SK-N-MC (cell line): ENCODE data around the gene MYO1F.
"Not testable (repeated sequence)": the region's sequence is repeated elsewhere in the genome, so short reads cannot be mapped to it uniquely, and the experiment has no call there.

Experiments used
- DNase-seq: peaks from one replicate; pipeline ENCODE4 v3.0.0-alpha.2; 2011; ENCODE audit warnings: low read depth, low spot score
- H3K27ac ChIP-seq: fragments of 200-600 bp; sonication (generic); 2 replicates; pipeline ENCODE4 v1.5.1; 2016; ENCODE audit warnings: mixed run types
- H3K36me3 ChIP-seq: fragments of 200-600 bp; sonication (generic); 2 replicates; pipeline ENCODE4 v1.6.1; 2017; ENCODE audit warnings: antibody characterized with exemption, low read length, mixed read lengths; ENCODE audit not compliant: insufficient read depth
- H3K4me3 ChIP-seq: fragments of 200-600 bp; sonication (generic); 2 replicates; pipeline ENCODE4 v1.5.1; 2016
- H3K9ac ChIP-seq: fragments of 200-600 bp; sonication (generic); 2 replicates; pipeline ENCODE4 v1.8.0; 2017; ENCODE audit warnings: mixed run types, mixed read lengths; ENCODE audit not compliant: insufficient read length
- H3K9me3 ChIP-seq: fragments of 200-600 bp; sonication (generic); 2 replicates; pipeline ENCODE4 v1.6.1; 2017; ENCODE audit warnings: low read depth, mild to moderate bottlenecking, antibody characterized with exemption, low read length, moderate library complexity, mixed read lengths
- EZH2 ChIP-seq: fragments of 200-600 bp; sonication (generic); IDR thresholded peaks from one replicate; pipeline ENCODE4 v1.6.1; 2017; ENCODE audit warnings: antibody characterized with exemption
- FOXP2 ChIP-seq: optimal IDR thresholded peaks from 2 replicates; pipeline ENCODE3; 2011; ENCODE audit warnings: mild to moderate bottlenecking, moderate library complexity; ENCODE audit not compliant: insufficient read depth; ENCODE audit errors: extremely low read length, control extremely low read depth
- POLR2AphosphoS5 ChIP-seq: IDR thresholded peaks from 2 replicates; pipeline ENCODE4 v1.6.1; 2012; ENCODE audit warnings: mild to moderate bottlenecking, low read depth, low read length, borderline replicate concordance

Gene MYO1F

GRCh38 chr19:8577247-8577646, at the start of gene MYO1F:
TSS of gene MYO1F (minus strand) at chr19:8577442. CDS start at chr19:8577309, 133 bp downstream.
- 0 out of 2 replicates have a peak within 1 kb of the TSS, but pooled peaks have one; percentile 5 for H3K27ac ChIP-seq

GRCh38 chr19:8626842-8627241, 49.6 kb upstream of the MYO1F start:
- Histone ChIP-seq H3K9ac (no peak overlapping the region), H3K4me3 (no peak overlapping the region), H3K27ac (no peak overlapping the region), H3K36me3 (no peaks in the 10 kb centered on the region), H3K9me3 (no peaks in the 10 kb centered on the region)
- TF ChIP-seq POLR2AphosphoS5, result no peak
- no peak for TF ChIP-seq EZH2
- no peak for TF ChIP-seq FOXP2
- DNase-seq, result no peak

More at GRCh38 chr19:8577247-8577646, at the start of gene MYO1F:
- TF ChIP-seq FOXP2, result no peak
- Histone ChIP-seq H3K9me3 (no peaks in the 10 kb centered on the region), H3K36me3 (no peaks in the 10 kb centered on the region), H3K9ac (no peak within 1 kb of the TSS), H3K4me3 (no peak within 1 kb of the TSS)
- no peak for DNase-seq

DNA sequence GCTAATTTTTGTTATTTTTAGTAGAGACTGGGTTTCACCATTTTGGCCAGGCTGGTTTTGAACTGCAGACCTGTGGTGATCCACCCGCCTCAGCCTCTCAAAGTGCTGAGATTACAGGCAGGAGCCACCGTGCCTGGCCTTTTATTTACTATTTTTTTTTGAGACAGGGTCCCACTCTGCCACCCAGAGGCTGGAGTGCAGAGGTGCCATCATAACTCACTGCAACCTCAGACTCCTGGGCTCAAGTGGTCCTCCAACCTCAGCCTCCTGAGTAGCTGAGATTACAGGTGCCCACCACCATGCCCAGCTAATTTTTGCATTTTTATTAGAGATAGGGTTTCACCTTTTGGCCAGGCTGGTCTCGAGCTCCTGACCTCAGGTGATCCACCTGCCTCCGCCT, 45.6 kb upstream of the MYO1F start:
- not testable (repeated sequence) for H3K4me3 ChIP-seq, H3K9me3 ChIP-seq, H3K9ac ChIP-seq, H3K36me3 ChIP-seq, H3K27ac ChIP-seq, DNase-seq

DNA sequence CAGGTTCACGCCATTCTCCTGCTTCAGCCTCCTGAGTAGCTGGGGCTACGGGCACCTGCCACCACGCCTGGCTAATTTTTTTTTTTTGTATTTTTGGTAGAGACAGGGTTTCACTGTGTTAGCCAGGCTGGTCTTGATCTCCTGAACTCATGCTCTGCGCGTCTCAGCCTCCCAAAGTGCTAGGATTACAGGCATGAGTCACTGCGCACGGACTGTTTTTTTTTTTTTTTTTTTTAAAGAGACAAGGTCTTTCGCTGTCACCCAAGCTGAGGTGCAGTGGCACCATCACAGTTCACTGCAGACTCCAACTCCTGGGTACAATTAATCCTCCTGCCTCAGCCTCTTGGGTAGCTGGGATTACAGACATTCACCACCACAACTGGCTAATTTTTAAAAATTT, 41.5 kb upstream of the MYO1F start:
- no peak for TF ChIP-seq POLR2AphosphoS5
- Histone ChIP-seq H3K9ac (no peak overlapping the region), H3K9me3 (no peaks in the 10 kb centered on the region), H3K36me3 (no peaks in the 10 kb centered on the region), H3K4me3 (no peak overlapping the region), H3K27ac (no peak overlapping the region)
- DNase-seq, result no peak

GRCh38 chr19:8617984-8618383, 40.7 kb upstream of the MYO1F start:
- TF ChIP-seq FOXP2 (no peak), POLR2AphosphoS5 (no peak), EZH2 (no peak)
- Histone ChIP-seq H3K36me3 (no peaks in the 10 kb centered on the region), H3K9ac (no peak overlapping the region), H3K27ac (no peak overlapping the region), H3K9me3 (no peaks in the 10 kb centered on the region), H3K4me3 (no peak overlapping the region)
- no peak for DNase-seq

DNA sequence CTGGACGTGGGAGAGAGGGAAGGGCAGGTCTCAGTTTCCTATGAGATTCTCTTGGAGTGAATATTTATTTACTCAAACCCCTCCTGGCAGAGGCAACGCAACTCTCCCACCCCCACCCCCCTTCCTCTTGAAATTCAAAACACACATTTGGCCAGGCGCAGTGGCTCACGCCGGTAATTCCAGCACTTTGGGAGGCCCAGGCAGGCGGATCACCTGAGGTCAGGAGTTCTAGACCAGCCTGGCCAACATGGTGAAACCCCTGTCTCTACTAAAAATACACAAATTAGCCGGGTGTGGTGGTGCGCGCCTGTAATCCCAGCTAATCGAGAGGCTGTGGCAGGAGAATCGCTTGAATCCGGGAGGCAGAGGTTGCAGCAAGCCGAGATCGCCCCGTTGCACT, 40.1 kb upstream of the MYO1F start:
- H3K9me3 ChIP-seq, H3K27ac ChIP-seq, DNase-seq, H3K4me3 ChIP-seq, H3K9ac ChIP-seq, H3K36me3 ChIP-seq: not testable (repeated sequence)

GRCh38 chr19:8616861-8617260, 39.6 kb upstream of the MYO1F start:
- Histone ChIP-seq H3K27ac (no peak overlapping the region), H3K36me3 (no peaks in the 10 kb centered on the region), H3K9me3 (no peaks in the 10 kb centered on the region), H3K4me3 (no peak overlapping the region), H3K9ac (no peak overlapping the region)
- TF ChIP-seq EZH2 (no peak), FOXP2 (no peak), POLR2AphosphoS5 (no peak)
- no peak for DNase-seq

GRCh38 chr19:8615813-8616596, 38.8 kb upstream of the MYO1F start:
- DNase-seq, result no peak

DNA sequence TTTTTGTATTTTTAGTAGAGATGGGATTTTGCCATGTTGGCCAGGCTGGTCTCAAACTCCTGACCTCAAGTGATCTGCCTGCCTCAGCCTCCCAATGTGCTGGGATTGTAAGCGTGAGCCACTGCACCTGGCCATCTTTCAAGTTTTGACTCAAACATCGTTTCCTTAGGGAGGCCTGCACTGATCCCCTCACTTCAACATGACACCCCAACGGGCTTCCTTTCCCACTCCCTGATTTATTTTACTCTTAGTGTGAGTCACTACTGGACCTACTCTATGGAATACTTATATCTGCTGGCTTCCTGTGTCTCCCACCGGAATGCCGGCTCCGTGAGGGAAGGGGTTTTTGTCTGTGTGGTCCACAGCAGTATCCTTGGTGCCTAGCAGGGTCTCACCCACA, 37.8 kb upstream of the MYO1F start:
- DNase-seq, result no peak
- Histone ChIP-seq H3K9me3 (no peaks in the 10 kb centered on the region), H3K9ac (no peak overlapping the region), H3K27ac (peak overlapping the region; percentile 80), H3K36me3 (no peaks in the 10 kb centered on the region), H3K4me3 (no peak overlapping the region)
- TF ChIP-seq EZH2 (no peak), POLR2AphosphoS5 (no peak), FOXP2 (no peak)

More at GRCh38 chr19:8615813-8616596, 38.8 kb upstream of the MYO1F start:
- Histone ChIP-seq H3K9ac (no peak overlapping the region), H3K9me3 (no peaks in the 10 kb centered on the region), H3K27ac (peak overlapping the region; percentile 80; the same call in 1 of the 2 replicates), H3K36me3 (no peaks in the 10 kb centered on the region), H3K4me3 (0 out of 2 replicates have a peak overlapping the region, but pooled peaks have one; percentile 14)
- no peak for TF ChIP-seq POLR2AphosphoS5
- TF ChIP-seq EZH2, result no peak
- TF ChIP-seq FOXP2, result no peak
